NCI-H146 (cell line): ENCODE results near the gene OSBPL9.
A peak's percentile ranks its signal among the peaks of the same experiment; 100 is the strongest.

Source experiments
- DNase-seq: peaks from one replicate; lab custom pipeline; 2025; lab: John Stamatoyannopoulos, UW

OSBPL9 gene

GRCh38 chr1:51616903-51617708 lies at the start of gene OSBPL9:
TSS of gene OSBPL9 (plus strand) at chr1:51617092. CDS start at chr1:51617111, 19 bp downstream.
- peak; percentile 86 for DNase-seq

GRCh38 chr1:51567653-51568052 lies 49.2 kb upstream of the OSBPL9 start:
- no peak for DNase-seq

GRCh38 chr1:51568231-51568935 lies 48.5 kb upstream of the OSBPL9 start:
- no peak for DNase-seq

GRCh38 chr1:51569284-51570062 lies 47.4 kb upstream of the OSBPL9 start:
- no peak for DNase-seq

GRCh38 chr1:51570063-51570710 lies 46.7 kb upstream of the OSBPL9 start:
- DNase-seq, result no peak

- DNase-seq, result no peak
These were observed 44.5 kb upstream of the OSBPL9 start for GRCh38 chr1:51572365-51572764.

- no peak for DNase-seq
These were observed 42.1 kb upstream of the OSBPL9 start for GRCh38 chr1:51574796-51575195.

- DNase-seq, result no peak
These were observed 41.3 kb upstream of the OSBPL9 start for GRCh38 chr1:51575406-51576084.

- no peak for DNase-seq
These were observed 40.8 kb upstream of the OSBPL9 start for GRCh38 chr1:51576085-51576444.

GRCh38 chr1:51576923-51577322 lies 40.0 kb upstream of the OSBPL9 start:
- DNase-seq, result no peak

GRCh38 chr1:51578383-51579109 lies 38.3 kb upstream of the OSBPL9 start:
- no peak for DNase-seq

- DNase-seq, result no peak
These were observed 35.7 kb upstream of the OSBPL9 start for GRCh38 chr1:51581238-51581637.

- no peak for DNase-seq
These were observed 33.4 kb upstream of the OSBPL9 start for GRCh38 chr1:51583532-51583931.

GRCh38 chr1:51584021-51584420 lies 32.9 kb upstream of the OSBPL9 start:
- no peak for DNase-seq

GRCh38 chr1:51592711-51593110 lies 24.2 kb upstream of the OSBPL9 start:
- no peak for DNase-seq

GRCh38 chr1:51594716-51595115 lies 22.2 kb upstream of the OSBPL9 start:
- DNase-seq, result no peak

- DNase-seq, result no peak
These were observed 16.4 kb upstream of the OSBPL9 start for GRCh38 chr1:51600529-51600928.

GRCh38 chr1:51600965-51601364 lies 15.9 kb upstream of the OSBPL9 start:
- peak; percentile 7 for DNase-seq

GRCh38 chr1:51605961-51606723 lies 10.8 kb upstream of the OSBPL9 start:
- no peak for DNase-seq

- DNase-seq, result no peak
These were observed 9.2 kb upstream of the OSBPL9 start for GRCh38 chr1:51607681-51608095.
